Neural cell (in vitro differentiated cells): ENCODE results near the gene DERA.

Source experiments
- CTCF ChIP-seq: fragments of 450-650 bp; IDR thresholded peaks from 2 replicates; pipeline ENCODE4 v1.5.1; 2014; ENCODE audit warnings: antibody characterized with exemption, mild to moderate bottlenecking, moderate library complexity; ENCODE audit not compliant: poor library complexity, severe bottlenecking
- EP300 ChIP-seq: fragments of 450-650 bp; conservative IDR thresholded peaks from 2 replicates; pipeline ENCODE4 v1.6.1; 2014; ENCODE audit warnings: antibody characterized with exemption, mild to moderate bottlenecking, moderate library complexity; ENCODE audit not compliant: poor library complexity, severe bottlenecking
- EZH2 ChIP-seq: fragments of 200-600, 300-800 bp; shearing (Covaris generic), sonication (generic); IDR thresholded peaks from 2 replicates; pipeline ENCODE4 v1.6.1; 2014; ENCODE audit warnings: antibody characterized with exemption, low read length, borderline replicate concordance, mild to moderate bottlenecking; ENCODE audit not compliant: insufficient read depth, poor library complexity, severe bottlenecking
- MXI1 ChIP-seq: fragments of 450-650 bp; conservative IDR thresholded peaks from 2 replicates; pipeline ENCODE4 v1.6.1; 2014; ENCODE audit warnings: antibody characterized with exemption, mild to moderate bottlenecking; ENCODE audit not compliant: poor library complexity, severe bottlenecking
- POLR2AphosphoS5 ChIP-seq: IDR thresholded peaks from 2 replicates; pipeline ENCODE4 v1.6.1; 2012

GRCh38 chr12:15897433-15897832, 13.7 kb upstream of the DERA start:
- TF ChIP-seq CTCF (no peak), MXI1 (no peak), EZH2 (no peak), EP300 (no peak), POLR2AphosphoS5 (no peak)
